Posterior vena cava (tissue), 2 donors: Measurements from ENCODE around the gene REV3L. TPM values are rescaled to one million over a fixed set of nuclear protein-coding genes. Genes with fewer than 3 reads are reported as not detected.
"Not testable (repeated sequence)": the region's sequence is repeated elsewhere in the genome, so short reads cannot be mapped to it uniquely, and the experiment has no call there.

Experiments
- DNase-seq: peaks from one replicate; pipeline ENCODE4 v3.0.0-alpha.2; 2020; ENCODE audit warnings: low spot score
- intact Hi-C, 2 donors: fragments of 100-400 bp; cut with DNase I; formaldehyde crosslinking; loops; one replicate each; pipeline versions ENCODE4 v1.14.1 to v1.14.2; 2022 to 2023
- long read RNA-seq, 2 donors: library from polyadenylated mRNA; unstranded; transcript quantifications; one replicate each; pipeline ENCODE4 v2.0.0, GENCODE V29; 2020 to 2021
- total RNA-seq, 2 donors: library from RNA; stranded (reverse); fragmentation: NEBNext Ultra II Directional; extraction: Animal tissue kit (Norgen Biotek cat#: 25700); gene quantifications; one replicate each; pipeline ENCODE4 v1.2.1, GENCODE V29; 2021
- donor health status: DM: yes; HTN: yes; CAD: no.
- donor health status: DM: yes; HTN: yes; CAD: no.

Gene REV3L
- 10 to 100 TPM; 63.3 to 70.7 TPM for total RNA-seq
- long read RNA-seq, donor 1, partial matches to known transcripts, result 11 of 34 reads
- long read RNA-seq, donor 1, other reads (novel, unspliced or antisense), result 23 of 34 reads
- long read RNA-seq, donor 2, partial matches to known transcripts, result 18 of 24 reads
- long read RNA-seq, donor 2, other reads (novel, unspliced or antisense), result 6 of 24 reads

- DNase-seq, result peak; percentile 96
- intact Hi-C loops, result loop anchor here (2.0 to 10.0 kb wide), 2 partner anchors 82 to 120 kb away; no protein-coding TSS in a partner anchor
Observed at GRCh38 chr6:111482959-111483735, at the start of gene REV3L. REV3L (minus strand) TSS chr6:111483218; CDS start chr6:111482888, 330 bp downstream.

DNA sequence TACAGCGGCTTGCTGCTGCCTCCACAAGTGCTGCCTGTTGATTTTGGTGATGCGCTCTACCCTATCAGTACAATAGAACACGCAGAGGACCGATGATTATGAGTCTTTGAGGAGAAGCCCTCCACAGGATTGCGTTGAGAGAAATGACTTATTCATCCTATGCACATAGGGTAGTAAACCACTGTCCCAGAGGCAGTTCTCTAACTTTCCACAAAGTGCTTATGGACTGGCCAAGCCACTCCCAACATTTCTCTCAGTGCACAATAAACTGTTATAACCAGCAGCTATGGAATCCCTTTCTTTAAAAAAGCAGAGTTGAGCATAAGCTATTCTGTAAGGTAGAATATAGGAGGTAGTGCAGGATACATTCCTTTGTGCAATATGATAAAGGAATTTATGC lies 48.2 kb upstream of the REV3L start:
- intact Hi-C loops, result no loop called here

GRCh38 chr6:111530667-111531066 lies 47.6 kb upstream of the REV3L start:
- intact Hi-C loops, result no loop called here
- no peak for DNase-seq

More for the DNA sequence above, 48.2 kb upstream of the REV3L start:
- DNase-seq, result no peak

DNA sequence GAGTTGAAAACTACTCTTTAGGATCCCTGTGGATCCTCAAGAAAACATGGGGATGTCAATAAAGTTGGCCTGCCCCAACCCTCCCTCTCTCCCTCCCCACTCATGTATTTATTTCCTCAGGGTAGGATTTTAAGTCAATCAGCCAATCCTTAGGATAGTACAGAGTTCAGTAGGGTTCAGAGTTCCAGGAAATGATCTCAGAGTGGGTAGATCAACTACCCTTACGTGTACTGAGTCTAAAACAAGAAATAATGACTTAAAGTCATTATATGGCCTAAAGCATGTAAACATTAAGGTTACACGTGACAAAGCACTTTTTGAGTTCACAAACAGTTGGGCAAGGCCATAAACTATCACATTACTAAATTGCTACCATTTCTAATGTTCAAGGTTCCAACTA lies 47.2 kb upstream of the REV3L start:
- no peak for DNase-seq
- intact Hi-C loops, result no loop called here

DNA sequence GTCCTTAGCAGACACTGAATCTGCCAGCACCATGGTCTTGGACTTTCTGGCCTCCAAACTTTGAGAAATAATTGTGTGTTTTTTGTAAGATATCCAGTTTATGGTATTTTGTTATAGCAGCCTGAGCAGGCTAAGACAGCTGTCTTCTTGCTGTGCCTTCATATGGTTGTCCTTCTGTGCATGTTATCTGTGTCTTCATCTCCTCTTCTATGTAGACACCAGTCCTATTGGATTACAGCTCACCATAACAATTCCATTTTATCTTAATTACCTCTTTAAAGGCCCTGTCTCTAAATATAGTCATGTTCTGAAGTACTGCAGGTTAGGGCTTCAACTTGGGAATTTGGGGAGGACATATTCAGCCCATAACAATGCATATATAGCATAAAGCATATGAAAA lies 44.3 kb upstream of the REV3L start:
- intact Hi-C loops, result no loop called here
- DNase-seq, result no peak

- intact Hi-C loops, result no loop called here
- DNase-seq, result no peak
Observed at GRCh38 chr6:111524735-111525134, 41.7 kb upstream of the REV3L start.

DNA sequence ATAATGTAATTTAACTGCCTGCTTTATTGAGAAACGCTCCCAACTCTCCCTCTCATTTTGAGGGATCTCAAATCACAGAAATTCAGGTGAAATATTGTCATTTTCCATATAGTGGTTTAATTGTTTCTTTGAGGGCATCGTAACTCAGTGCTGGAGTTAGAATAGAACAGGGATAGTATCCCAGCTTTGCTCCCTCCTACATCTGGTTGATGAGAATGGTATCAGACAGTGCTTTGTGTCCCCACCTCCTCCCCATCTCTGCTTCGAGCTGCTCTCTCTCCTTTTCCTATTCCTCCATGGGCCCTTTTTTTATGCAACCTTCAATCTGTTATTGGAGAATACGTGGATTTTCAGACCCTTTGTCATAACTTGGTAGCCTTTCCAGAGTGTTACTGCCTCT lies 41.2 kb upstream of the REV3L start:
- intact Hi-C loops, result no loop called here
- no peak for DNase-seq

GRCh38 chr6:111523484-111524167 lies 40.6 kb upstream of the REV3L start:
- intact Hi-C loops, result no loop called here
- no peak for DNase-seq

- intact Hi-C loops, result no loop called here
- DNase-seq, result no peak
Observed at GRCh38 chr6:111522393-111523020, 39.5 kb upstream of the REV3L start.

DNA sequence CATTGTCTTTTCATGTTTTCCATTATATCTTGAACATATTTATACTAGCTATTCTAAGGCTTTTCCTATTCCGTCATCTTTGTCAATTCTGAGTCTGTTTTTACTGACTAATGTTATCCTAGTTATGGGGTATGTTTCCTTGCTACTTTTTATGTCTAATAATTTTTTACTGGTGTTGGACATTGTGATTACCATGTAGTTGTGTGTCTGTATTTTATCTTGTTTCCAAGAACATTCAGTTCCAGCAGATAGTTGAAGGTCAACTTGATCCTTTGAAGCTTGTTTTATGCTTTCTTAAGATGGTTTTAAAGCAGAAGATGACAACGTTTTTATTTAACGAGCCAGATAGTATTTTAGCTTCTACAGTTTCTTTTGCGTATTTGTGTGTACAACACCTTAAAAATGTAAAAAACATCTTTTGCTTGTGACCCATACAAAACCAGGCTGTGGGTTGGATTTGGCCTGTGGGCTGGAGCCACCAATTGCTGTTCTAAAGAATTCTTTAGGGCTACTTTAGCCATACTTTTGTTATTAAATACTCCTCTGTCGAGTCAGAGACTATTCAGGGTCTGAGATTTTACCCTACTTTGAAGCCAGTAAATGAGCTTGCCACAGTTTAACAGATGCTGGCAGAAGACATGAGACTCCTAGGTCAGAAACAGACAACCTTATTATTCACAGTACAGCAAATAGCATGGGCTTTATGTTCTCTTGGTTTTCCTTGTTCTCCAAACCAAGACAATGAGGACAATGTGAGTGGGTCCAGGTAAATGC lies 38.7 kb upstream of the REV3L start:
- intact Hi-C loops, result no loop called here
- DNase-seq, result no peak

DNA sequence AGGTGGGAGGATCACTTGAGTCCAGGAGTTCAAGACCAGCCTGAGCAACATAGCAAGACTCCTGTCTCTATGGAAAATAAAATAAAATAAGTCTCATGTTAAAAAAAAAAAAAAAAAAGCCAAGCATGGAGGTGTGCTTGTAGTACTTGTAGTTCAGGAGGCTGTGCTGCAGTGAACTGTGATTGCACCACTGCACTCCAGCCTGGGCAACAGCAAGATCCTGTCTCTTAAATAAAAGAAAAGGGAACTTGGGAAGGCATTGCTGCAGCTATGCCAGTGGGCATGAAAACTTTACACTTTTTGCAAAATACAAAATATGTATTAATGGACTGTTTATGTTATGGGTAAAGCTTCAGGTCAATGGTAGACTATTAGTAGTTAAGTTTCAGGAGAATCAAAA lies 37.5 kb upstream of the REV3L start:
- intact Hi-C loops, result no loop called here
- DNase-seq, result no peak

DNA sequence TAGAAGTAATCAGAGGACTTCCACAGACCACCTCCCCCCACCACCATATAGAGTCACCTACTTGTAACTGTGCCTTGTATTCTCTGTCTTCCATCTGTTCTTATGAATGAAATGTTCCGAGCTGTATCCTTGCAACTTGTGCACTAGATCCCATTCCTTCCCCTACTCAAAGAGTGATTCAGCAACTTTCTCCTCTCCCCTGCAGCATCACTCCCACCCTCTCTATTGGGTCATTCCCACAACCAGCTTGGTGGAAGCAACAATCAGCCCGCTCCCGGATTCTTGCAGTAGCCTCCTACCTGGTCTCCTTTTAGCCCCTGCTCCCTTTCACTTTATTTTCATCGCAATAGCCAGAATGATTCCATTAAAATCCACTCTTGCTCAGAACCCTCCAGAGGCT lies 34.9 kb upstream of the REV3L start:
- DNase-seq, result no peak
- intact Hi-C loops, result no loop called here

- DNase-seq, result no peak
- intact Hi-C loops, result no loop called here
Observed at GRCh38 chr6:111515259-111515658, 32.2 kb upstream of the REV3L start.

DNA sequence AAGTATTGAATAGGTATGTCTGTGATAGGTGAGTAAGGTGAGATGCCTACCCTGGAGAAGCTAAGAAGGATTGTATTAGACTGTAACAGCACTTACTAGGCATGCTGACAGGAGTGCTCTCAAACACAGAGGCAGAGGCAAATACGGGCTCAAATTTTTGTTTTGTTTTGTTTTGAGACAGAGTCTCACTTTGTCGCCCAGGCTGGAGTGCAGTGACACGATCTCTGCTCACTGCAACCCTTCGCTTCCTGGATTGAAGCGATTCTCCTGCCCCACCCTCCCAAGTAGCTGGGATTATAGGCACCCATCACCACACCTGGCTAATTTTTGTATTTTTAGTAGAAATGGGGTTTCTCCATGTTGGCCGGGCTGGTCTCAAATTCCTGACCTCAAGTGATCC lies 31.5 kb upstream of the REV3L start:
- not testable (repeated sequence) for DNase-seq

DNA sequence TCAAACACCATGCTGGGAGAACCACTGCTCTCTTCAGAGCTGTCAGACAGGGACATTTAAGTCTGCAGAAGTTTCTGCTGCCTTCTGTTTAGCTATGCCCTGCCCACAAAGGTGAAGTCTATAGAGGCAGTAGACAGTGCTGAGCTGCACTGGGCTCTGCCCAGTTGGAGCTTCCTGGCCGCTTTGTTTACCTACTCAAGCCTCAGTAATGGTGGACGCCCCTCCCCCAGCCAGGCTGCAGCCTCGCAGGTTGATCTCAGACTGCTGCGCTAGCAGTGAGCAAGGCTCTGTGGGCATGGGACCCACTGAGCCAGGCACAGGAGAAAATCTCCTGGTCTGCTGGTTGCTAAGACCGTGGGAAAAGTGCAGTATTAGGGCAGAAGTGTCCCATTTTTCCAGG lies 24.2 kb upstream of the REV3L start:
- not testable (repeated sequence) for DNase-seq
- intact Hi-C loops, result loop anchor here in 1 of 2 donors (5.0 kb wide), 1 partner anchor 665 kb away; no protein-coding TSS in a partner anchor

More for the DNA sequence above, 31.5 kb upstream of the REV3L start:
- intact Hi-C loops, result not testable (repeated sequence)

GRCh38 chr6:111505498-111505897 lies 22.5 kb upstream of the REV3L start:
- intact Hi-C loops, result loop anchor here in 1 of 2 donors (5.0 kb wide), 1 partner anchor 667 kb away; no protein-coding TSS in a partner anchor
- not testable (repeated sequence) for DNase-seq

DNA sequence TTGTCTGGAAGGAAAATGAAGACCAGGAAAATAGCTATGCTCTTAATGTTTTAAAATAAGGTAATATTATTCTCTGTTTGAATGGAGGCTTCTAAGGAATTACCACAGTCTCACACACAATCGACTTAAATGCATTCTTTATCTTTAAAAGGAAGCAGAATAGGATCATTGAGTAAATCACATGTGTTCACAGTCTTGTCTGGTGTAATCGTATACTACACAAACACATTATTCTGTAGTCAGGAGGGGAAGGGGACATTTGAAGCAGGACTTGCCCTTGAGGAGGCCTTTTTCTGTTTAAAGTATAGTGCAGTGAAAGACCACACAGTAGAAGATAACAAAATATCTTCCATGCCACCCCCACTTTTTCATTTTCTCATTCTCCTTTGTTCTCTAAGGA lies 20.6 kb upstream of the REV3L start:
- no peak for DNase-seq
- intact Hi-C loops, result no loop called here

DNA sequence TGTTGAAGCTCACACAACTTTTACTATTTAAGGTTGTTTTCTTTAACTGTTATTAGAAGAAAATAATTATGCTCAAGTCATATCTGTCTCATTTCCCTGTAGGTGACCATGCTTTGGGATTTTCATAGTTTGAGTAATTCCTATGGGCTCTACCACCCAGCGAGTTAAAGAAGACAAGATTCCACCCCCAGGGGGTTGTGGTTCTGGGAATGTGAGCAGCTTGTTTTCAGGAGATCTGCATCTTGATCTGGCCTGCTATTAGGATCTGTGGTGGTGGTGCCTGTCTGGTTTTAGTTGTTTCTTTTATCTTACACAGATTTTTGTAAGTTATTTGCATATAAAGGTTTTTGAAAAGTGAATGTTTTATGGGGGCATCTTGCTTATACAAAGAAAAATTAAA lies 20.2 kb upstream of the REV3L start:
- intact Hi-C loops, result no loop called here
- DNase-seq, result no peak

- intact Hi-C loops, result no loop called here
- DNase-seq, result no peak
Observed at GRCh38 chr6:111502154-111502553, 19.1 kb upstream of the REV3L start.
